Measurements from ENCODE around the gene CYB5R3. TPM values are rescaled to one million over a fixed set of nuclear protein-coding genes. Genes with fewer than 3 reads are reported as not detected.
A peak's percentile ranks its signal among the peaks of the same experiment; 100 is the strongest.
"Not testable (repeated sequence)": the region's sequence is repeated elsewhere in the genome, so short reads cannot be mapped to it uniquely, and the experiment has no call there.

Gene CYB5R3
- total RNA-seq, 1 donor from 2014 or later = 125 TPM

GRCh38 chr22:42612336-42612735, 36.9 kb downstream of the CYB5R3 start:
- no peaks in the 10 kb centered on the region for H3K9me3 Mint-ChIP-seq (ENCODE audit: unreplicated experiment)
- H3K4me3 Mint-ChIP-seq (ENCODE audit: unreplicated experiment) = no peak overlapping the region
- peaks cover 41% of the 10 kb centered on the region for H3K4me1 Mint-ChIP-seq (ENCODE audit: unreplicated experiment)
- TF ChIP-seq CTCF (IDR thresholded peaks at IDR 0.05; ENCODE audit: unreplicated experiment) = no peak
- H3K36me3 Mint-ChIP-seq (ENCODE audit: low read depth, unreplicated experiment) = peaks cover 6% of the 10 kb centered on the region
- DNase-seq (ENCODE audit: low spot score) = no peak
- H3K27me3 Mint-ChIP-seq (ENCODE audit: unreplicated experiment) = peaks cover 18% of the 10 kb centered on the region
- H3K27ac Mint-ChIP-seq (ENCODE audit: unreplicated experiment) = no peak overlapping the region

- H3K4me1 Mint-ChIP-seq (ENCODE audit: unreplicated experiment) = peaks cover 41% of the 10 kb centered on the region
- no peak for TF ChIP-seq CTCF (IDR thresholded peaks at IDR 0.05; ENCODE audit: unreplicated experiment)
- peak overlapping the region; percentile 30 for H3K27ac Mint-ChIP-seq (ENCODE audit: unreplicated experiment)
- peak overlapping the region; percentile 19 for H3K4me3 Mint-ChIP-seq (ENCODE audit: unreplicated experiment)
- no peak for DNase-seq (ENCODE audit: low spot score)
- H3K9me3 Mint-ChIP-seq (ENCODE audit: unreplicated experiment) = no peaks in the 10 kb centered on the region
- peaks cover 19% of the 10 kb centered on the region for H3K27me3 Mint-ChIP-seq (ENCODE audit: unreplicated experiment)
- H3K36me3 Mint-ChIP-seq (ENCODE audit: low read depth, unreplicated experiment) = peaks cover 10% of the 10 kb centered on the region
Measured at GRCh38 chr22:42611051-42611450, 38.1 kb downstream of the CYB5R3 start.

- H3K4me1 Mint-ChIP-seq (ENCODE audit: unreplicated experiment) = peaks cover 36% of the 10 kb centered on the region
- no peak overlapping the region for H3K27ac Mint-ChIP-seq (ENCODE audit: unreplicated experiment)
- no peak for DNase-seq (ENCODE audit: low spot score)
- H3K36me3 Mint-ChIP-seq (ENCODE audit: low read depth, unreplicated experiment) = peaks cover 7% of the 10 kb centered on the region
- no peak overlapping the region for H3K4me3 Mint-ChIP-seq (ENCODE audit: unreplicated experiment)
- H3K27me3 Mint-ChIP-seq (ENCODE audit: unreplicated experiment) = peaks cover 15% of the 10 kb centered on the region
- TF ChIP-seq CTCF (IDR thresholded peaks at IDR 0.05; ENCODE audit: unreplicated experiment) = no peak
- H3K9me3 Mint-ChIP-seq (ENCODE audit: unreplicated experiment) = no peaks in the 10 kb centered on the region
Measured at GRCh38 chr22:42610186-42610585, 39.0 kb downstream of the CYB5R3 start.

- DNase-seq (ENCODE audit: low spot score) = no peak
- TF ChIP-seq CTCF (IDR thresholded peaks at IDR 0.05; ENCODE audit: unreplicated experiment) = no peak
- peaks cover 5% of the 10 kb centered on the region for H3K36me3 Mint-ChIP-seq (ENCODE audit: low read depth, unreplicated experiment)
- H3K27me3 Mint-ChIP-seq (ENCODE audit: unreplicated experiment) = peaks cover 10% of the 10 kb centered on the region
- no peak overlapping the region for H3K4me3 Mint-ChIP-seq (ENCODE audit: unreplicated experiment)
- no peaks in the 10 kb centered on the region for H3K9me3 Mint-ChIP-seq (ENCODE audit: unreplicated experiment)
- H3K4me1 Mint-ChIP-seq (ENCODE audit: unreplicated experiment) = peaks cover 30% of the 10 kb centered on the region
- no peak overlapping the region for H3K27ac Mint-ChIP-seq (ENCODE audit: unreplicated experiment)
Measured at GRCh38 chr22:42608823-42609361, 40.3 kb downstream of the CYB5R3 start.

- Mint-ChIP-seq H3K27me3 (ENCODE audit: unreplicated experiment) (peaks cover 9% of the 10 kb centered on the region), H3K36me3 (ENCODE audit: low read depth, unreplicated experiment) (peaks cover 5% of the 10 kb centered on the region), H3K4me1 (ENCODE audit: unreplicated experiment) (peaks cover 27% of the 10 kb centered on the region), H3K4me3 (ENCODE audit: unreplicated experiment) (peak overlapping the region; percentile 51), H3K9me3 (ENCODE audit: unreplicated experiment) (no peaks in the 10 kb centered on the region), H3K27ac (ENCODE audit: unreplicated experiment) (no peak overlapping the region)
- DNase-seq (ENCODE audit: low spot score) = no peak
- TF ChIP-seq CTCF (IDR thresholded peaks at IDR 0.05; ENCODE audit: unreplicated experiment) = no peak
Measured at GRCh38 chr22:42608136-42608822, 40.9 kb downstream of the CYB5R3 start.

- H3K27me3 Mint-ChIP-seq (ENCODE audit: unreplicated experiment); H3K9me3 Mint-ChIP-seq (ENCODE audit: unreplicated experiment); H3K4me3 Mint-ChIP-seq (ENCODE audit: unreplicated experiment); H3K27ac Mint-ChIP-seq (ENCODE audit: unreplicated experiment); DNase-seq (ENCODE audit: low spot score): not testable (repeated sequence)
- Mint-ChIP-seq H3K36me3 (ENCODE audit: low read depth, unreplicated experiment) (peaks cover 10% of the 10 kb centered on the region), H3K4me1 (ENCODE audit: unreplicated experiment) (peaks cover 21% of the 10 kb centered on the region)
Measured at GRCh38 chr22:42607641-42608040, 41.6 kb downstream of the CYB5R3 start.

Data from endothelial cell (in vitro differentiated cells).